Endothelial cell of umbilical vein (primary cell): ENCODE data around the gene GTF3C4. TPM values are rescaled to one million over a fixed set of nuclear protein-coding genes. Genes with fewer than 3 reads are reported as not detected.

Source experiments
- BruUV-seq: library from RNA; stranded (reverse); fragments of 400-500 nt; replicated peaks from 2 replicates; lab custom pipeline; 2021; lab: Mats Ljungman, UMichigan
- CTCF ChIA-PET: fragments of 300-600, 350-600 bp; sonication (Branson Sonifier 250); formaldehyde crosslinking; loops from one replicate; lab custom pipeline; 2021; ENCODE audit warnings: antibody characterized with exemption, inconsistent platforms; lab: Charles Lee
- POLR2A ChIA-PET: fragments of 300-600, 350-600 bp; sonication (Branson Sonifier 250); formaldehyde crosslinking; loops from one replicate; lab custom pipeline; 2021; ENCODE audit warnings: antibody characterized with exemption, inconsistent platforms; lab: Charles Lee
- DNase-seq: peaks from one replicate; pipeline ENCODE4 v3.0.0-alpha.2; 2011; ENCODE audit warnings: low read depth, low spot score
- FAIRE-seq: peaks from 2 replicates; lab custom pipeline; 2011; peaks lifted over from hg19 to GRCh38; lab: Jason Lieb, UNC
- H2AFZ ChIP-seq: 2 replicates; pipeline ENCODE4 v1.6.0; 2012; ENCODE audit warnings: low read depth, low read length, control low read depth, inconsistent platforms
- H3K27ac ChIP-seq: 2 replicates; pipeline ENCODE4 v1.5.1; 2011; ENCODE audit warnings: low read depth, mild to moderate bottlenecking, control low read depth, low read length, moderate library complexity; ENCODE audit not compliant: insufficient read depth
- H3K27me3 ChIP-seq, 2 experiments: 2 replicates each; pipeline versions ENCODE4 v1.6.0 to v1.6.1; 2011; ENCODE audit warnings: low read length in 2 of 2, mixed read lengths in 1 of 2; ENCODE audit not compliant: control insufficient read depth in 2 of 2, insufficient read depth in 2 of 2
- H3K36me3 ChIP-seq, 2 experiments: 2 replicates in 1 of 2; 3 replicates in 1 of 2; pipeline ENCODE4 v1.5.1; 2011; ENCODE audit warnings: low read length in 2 of 2, mild to moderate bottlenecking in 1 of 2, moderate library complexity in 1 of 2; ENCODE audit not compliant: control insufficient read depth in 2 of 2, insufficient read depth in 2 of 2; ENCODE audit errors: extremely low read depth in 1 of 2
- H3K4me1 ChIP-seq: 3 replicates; pipeline ENCODE4 v1.5.1; 2011; ENCODE audit warnings: mild to moderate bottlenecking, low read length; ENCODE audit not compliant: control insufficient read depth, insufficient read depth; ENCODE audit errors: extremely low read depth
- H3K4me2 ChIP-seq: 2 replicates; pipeline ENCODE4 v1.6.1; 2011; ENCODE audit warnings: low read length, control low read depth, mixed read lengths; ENCODE audit not compliant: insufficient read depth
- H3K4me3 ChIP-seq, 3 experiments: fragments of 200-600 bp in 1 of 3; sonication (generic), shearing (Covaris generic) in 1 of 3; replicated peaks in 1 of 3; 2 replicates each; pipeline ENCODE4 v1.5.1; 2011 to 2016; ENCODE audit warnings: control low read depth in 3 of 3, low read length in 3 of 3, mild to moderate bottlenecking in 2 of 3, inconsistent platforms in 1 of 3, low read depth in 1 of 3, moderate library complexity in 1 of 3; ENCODE audit not compliant: insufficient read depth in 1 of 3
- H3K79me2 ChIP-seq: 2 replicates; pipeline ENCODE4 v1.6.0; 2012; ENCODE audit warnings: low read length, inconsistent platforms; ENCODE audit not compliant: control insufficient read depth, insufficient read depth
- H3K9ac ChIP-seq: replicated peaks from 2 replicates; pipeline ENCODE3; 2011; ENCODE audit warnings: low read length, control low read depth; ENCODE audit not compliant: insufficient read depth; ENCODE audit errors: extremely low read depth
- H3K9me1 ChIP-seq: replicated peaks from 3 replicates; pipeline ENCODE4 v1.6.0; 2011; ENCODE audit warnings: mild to moderate bottlenecking, low read length; ENCODE audit not compliant: control insufficient read depth, insufficient read depth; ENCODE audit errors: extremely low read depth
- H3K9me3 ChIP-seq: replicated peaks from 2 replicates; pipeline ENCODE4 v1.5.1; 2012; ENCODE audit warnings: low read length, inconsistent platforms; ENCODE audit not compliant: control insufficient read depth, insufficient read depth
- H4K20me1 ChIP-seq: replicated peaks from 2 replicates; pipeline ENCODE3; 2011; ENCODE audit warnings: mild to moderate bottlenecking, low read length; ENCODE audit not compliant: control insufficient read depth, insufficient read depth; ENCODE audit errors: extremely low read depth
- EZH2 ChIP-seq: IDR thresholded peaks from 2 replicates; pipeline ENCODE4 v1.6.1; 2012; ENCODE audit warnings: borderline replicate concordance, low read depth, mild to moderate bottlenecking, moderate library complexity, low read length, inconsistent platforms; ENCODE audit not compliant: severe bottlenecking
- FOS ChIP-seq: IDR thresholded peaks from 2 replicates; pipeline ENCODE4 v1.6.1; 2011; ENCODE audit warnings: mild to moderate bottlenecking, low read length, moderate library complexity, borderline replicate concordance; ENCODE audit not compliant: insufficient read depth
- GATA2 ChIP-seq: IDR thresholded peaks from 2 replicates; pipeline ENCODE4 v1.7.0; 2011; ENCODE audit warnings: low read depth, mild to moderate bottlenecking, moderate library complexity, mixed read lengths, low read length; ENCODE audit not compliant: insufficient read length, insufficient read depth
- JUN ChIP-seq: IDR thresholded peaks from 2 replicates; pipeline ENCODE4 v1.6.1; 2011; ENCODE audit warnings: borderline replicate concordance, low read depth; ENCODE audit not compliant: insufficient read length, insufficient read depth
- MYC ChIP-seq: IDR thresholded peaks from one replicate; pipeline ENCODE4 v1.6.1; 2011; ENCODE audit warnings: mild to moderate bottlenecking, low read depth, low read length
- POLR2A ChIP-seq: IDR thresholded peaks from 2 replicates; pipeline ENCODE4 v1.6.1; 2012; ENCODE audit warnings: low read depth, mild to moderate bottlenecking, control low read depth, low read length
- POLR2AphosphoS5 ChIP-seq: IDR thresholded peaks from 2 replicates; pipeline ENCODE4 v1.6.1; 2012; ENCODE audit warnings: low read depth, mild to moderate bottlenecking, control low read depth, low read length, moderate library complexity; ENCODE audit not compliant: insufficient read depth
- dilution Hi-C: fragments of 300-500 bp; cut with MboI; formaldehyde crosslinking; loops from one replicate; pipeline ENCODE4 v1.15.0; 2019; ENCODE audit warnings: low sequenced_read_pairs; ENCODE audit not compliant: extremely low pct_ligation_motif_present
- intact Hi-C: fragments of 100-400 bp; cut with micrococcal nuclease; formaldehyde crosslinking; loops from one replicate; pipeline ENCODE4 v1.10.0; 2022
- polyA plus RNA-seq, 4 experiments: library from polyadenylated mRNA; depleted of rRNA in 3 of 4; stranded (reverse) in 3 of 4; unstranded in 1 of 4; fragments of >200 nt; gene quantifications; 2 replicates each; pipeline versions ENCODE4 v1.2.1 to v1.2.3, GENCODE V29; 2011 to 2012; ENCODE audit warnings: missing spikeins in 1 of 4
- total RNA-seq: library from RNA; stranded (reverse); gene quantifications from 2 replicates; pipeline ENCODE4 v1.2.3, GENCODE V29; 2021
- TF ChIP-seq, protein P1 (sequence below): IDR thresholded peaks from 2 replicates; pipeline ENCODE4 v1.6.1; 2011; ENCODE audit not compliant: insufficient read depth, insufficient read length
- TF ChIP-seq, protein P2 (sequence below), 2 donors: IDR thresholded peaks; 1 replicate in 1 of 2; 2 replicates in 1 of 2; pipeline ENCODE4 v1.5.1; 2011; ENCODE audit warnings: low read length in 2 of 2, mild to moderate bottlenecking in 2 of 2, moderate library complexity in 2 of 2, control low read depth in 1 of 2, inconsistent platforms in 1 of 2, low read depth in 1 of 2; ENCODE audit not compliant: insufficient read depth in 1 of 2; ENCODE audit errors: extremely low read depth in 1 of 2

The GTF3C4 gene
- total and polyA plus RNA-seq, 2 donors (not counting 3 experiments of a cell fraction or from before 2014, with no cell fraction given) = 3.3 to 19.2 TPM

DNA sequence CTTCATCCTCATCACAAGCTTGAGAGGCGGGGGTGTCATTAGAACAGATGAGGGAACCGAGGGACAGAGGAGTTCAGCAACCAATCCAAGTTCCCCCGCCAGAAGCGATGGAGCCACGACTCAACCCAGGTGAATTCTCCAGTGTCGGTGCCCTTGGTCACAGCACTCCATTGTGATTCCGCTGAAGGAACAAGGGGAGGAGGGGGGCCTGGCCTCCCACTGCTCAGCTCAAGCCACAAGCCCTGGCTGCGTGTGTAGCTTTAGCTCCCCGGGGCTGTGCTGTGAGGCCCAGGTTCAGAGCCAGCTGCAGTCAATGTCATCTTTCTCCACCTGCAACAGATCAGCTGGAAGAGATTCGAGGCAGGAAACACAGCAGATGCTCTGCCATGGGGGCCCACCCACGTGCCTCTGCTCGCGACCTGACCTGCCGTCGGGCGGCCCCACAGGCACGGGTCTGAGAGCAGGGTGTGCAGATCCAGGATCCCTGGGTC, 72.6 kb downstream of the GTF3C4 start:
- DNase-seq = no peak
- TF ChIP-seq, protein P1, sequence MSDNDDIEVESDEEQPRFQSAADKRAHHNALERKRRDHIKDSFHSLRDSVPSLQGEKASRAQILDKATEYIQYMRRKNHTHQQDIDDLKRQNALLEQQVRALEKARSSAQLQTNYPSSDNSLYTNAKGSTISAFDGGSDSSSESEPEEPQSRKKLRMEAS = no peak
- TF ChIP-seq POLR2A (no peak), JUN (no peak), POLR2AphosphoS5 (no peak), FOS (no peak), EZH2 (no peak), GATA2 (no peak), MYC (no peak)
- TF ChIP-seq, protein P2, sequence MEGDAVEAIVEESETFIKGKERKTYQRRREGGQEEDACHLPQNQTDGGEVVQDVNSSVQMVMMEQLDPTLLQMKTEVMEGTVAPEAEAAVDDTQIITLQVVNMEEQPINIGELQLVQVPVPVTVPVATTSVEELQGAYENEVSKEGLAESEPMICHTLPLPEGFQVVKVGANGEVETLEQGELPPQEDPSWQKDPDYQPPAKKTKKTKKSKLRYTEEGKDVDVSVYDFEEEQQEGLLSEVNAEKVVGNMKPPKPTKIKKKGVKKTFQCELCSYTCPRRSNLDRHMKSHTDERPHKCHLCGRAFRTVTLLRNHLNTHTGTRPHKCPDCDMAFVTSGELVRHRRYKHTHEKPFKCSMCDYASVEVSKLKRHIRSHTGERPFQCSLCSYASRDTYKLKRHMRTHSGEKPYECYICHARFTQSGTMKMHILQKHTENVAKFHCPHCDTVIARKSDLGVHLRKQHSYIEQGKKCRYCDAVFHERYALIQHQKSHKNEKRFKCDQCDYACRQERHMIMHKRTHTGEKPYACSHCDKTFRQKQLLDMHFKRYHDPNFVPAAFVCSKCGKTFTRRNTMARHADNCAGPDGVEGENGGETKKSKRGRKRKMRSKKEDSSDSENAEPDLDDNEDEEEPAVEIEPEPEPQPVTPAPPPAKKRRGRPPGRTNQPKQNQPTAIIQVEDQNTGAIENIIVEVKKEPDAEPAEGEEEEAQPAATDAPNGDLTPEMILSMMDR (IDR thresholded peaks at IDR 0.05; ENCODE audit: extremely low read depth in 1 of 2, insufficient read depth in 1 of 2, low read depth in 1 of 2, low read length in 2 of 2) = no peak
- Histone ChIP-seq H3K9me1 (no peaks in the 10 kb centered on the region), H3K27me3 (peaks cover 35% of the 10 kb centered on the region in 2 experiments), H3K27ac (no peak overlapping the region), H3K4me1 (no peaks in the 10 kb centered on the region), H3K4me2 (no peak overlapping the region), H3K9me3 (no peaks in the 10 kb centered on the region), H3K36me3 (no peaks in the 10 kb centered on the region), H2AFZ (no peak overlapping the region), H4K20me1 (no peaks in the 10 kb centered on the region), H3K4me3 (no peak overlapping the region), H3K9ac (no peak overlapping the region), H3K79me2 (no peaks in the 10 kb centered on the region)
- no TSS peak for BruUV-seq
- no peak for FAIRE-seq
- ChIA-PET POLR2A (no interaction called here), CTCF (interaction anchor here (0.8 to 3.4 kb wide), 2 partner anchors 26 to 89 kb away, joined by 3 to 8 read pairs; no protein-coding TSS in a partner anchor)
- dilution Hi-C loops = no loop called here
- intact Hi-C loops = no loop called here
